ENCODE measurements around the gene DNAJB11. TPM values are rescaled to one million over a fixed set of nuclear protein-coding genes. Genes with fewer than 3 reads are reported as not detected.

DNAJB11 gene
- total RNA-seq, 4 donors from 2014 or later = 19.5 to 40.0 (median 33.5) TPM

DNA sequence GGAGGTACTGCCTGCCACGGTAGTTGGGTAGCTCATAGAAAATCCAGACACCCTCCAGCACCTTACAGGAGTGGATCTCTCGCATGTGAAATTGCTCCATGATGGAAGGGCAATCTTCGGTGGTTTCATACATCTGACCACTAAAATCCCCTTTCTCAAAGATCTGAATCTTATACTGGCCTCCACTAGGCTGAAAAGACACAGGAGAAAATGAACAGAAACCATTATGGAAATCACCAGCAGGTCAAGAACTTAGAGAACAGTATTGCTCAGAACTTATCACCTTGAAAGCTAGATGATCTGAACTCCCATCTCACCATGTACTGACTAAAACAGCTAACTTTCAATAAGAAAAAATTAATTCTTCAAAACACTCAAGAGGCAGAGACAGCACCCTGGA is 31.7 kb upstream of the DNAJB11 start:
- ATAC-seq = no peak

DNA sequence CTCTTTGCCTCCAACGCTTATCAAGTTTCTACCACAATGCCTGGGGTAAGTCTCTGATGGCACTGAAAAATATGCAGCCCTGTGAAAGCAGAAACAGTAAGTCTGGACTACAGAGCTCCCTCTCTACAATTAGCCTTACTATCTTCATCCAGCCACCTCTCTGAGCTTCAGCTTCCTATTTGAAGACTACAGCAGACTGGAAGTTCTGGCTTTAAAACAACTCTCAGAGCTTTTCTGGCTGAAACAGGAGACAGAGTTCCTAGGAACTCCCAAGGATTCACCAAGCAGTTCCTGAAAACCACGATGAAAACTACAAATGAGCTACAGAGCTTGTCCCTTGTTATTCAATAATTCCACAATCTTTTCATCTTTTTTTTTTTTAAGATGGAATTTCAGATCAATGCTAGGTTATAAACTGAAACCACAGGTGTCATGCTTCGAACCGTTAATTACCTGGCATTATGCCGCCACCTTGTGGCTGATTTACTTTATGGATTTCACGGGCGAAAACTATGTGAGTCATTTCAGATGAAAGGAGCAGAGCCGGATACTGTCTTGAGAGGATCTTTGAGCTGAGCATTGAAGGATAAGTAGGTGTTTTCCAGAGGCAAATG is 30.2 kb upstream of the DNAJB11 start:
- WGBS, 2 donors (ENCODE audit: low coverage in 1 of 2) = 7 to 12% methylated on average over 7 to 8 of the region's 8 CpGs
- peak; percentile 9 for TF ChIP-seq POLR2AphosphoS5 (IDR thresholded peaks at IDR 0.05)
- TF ChIP-seq, protein P1, sequence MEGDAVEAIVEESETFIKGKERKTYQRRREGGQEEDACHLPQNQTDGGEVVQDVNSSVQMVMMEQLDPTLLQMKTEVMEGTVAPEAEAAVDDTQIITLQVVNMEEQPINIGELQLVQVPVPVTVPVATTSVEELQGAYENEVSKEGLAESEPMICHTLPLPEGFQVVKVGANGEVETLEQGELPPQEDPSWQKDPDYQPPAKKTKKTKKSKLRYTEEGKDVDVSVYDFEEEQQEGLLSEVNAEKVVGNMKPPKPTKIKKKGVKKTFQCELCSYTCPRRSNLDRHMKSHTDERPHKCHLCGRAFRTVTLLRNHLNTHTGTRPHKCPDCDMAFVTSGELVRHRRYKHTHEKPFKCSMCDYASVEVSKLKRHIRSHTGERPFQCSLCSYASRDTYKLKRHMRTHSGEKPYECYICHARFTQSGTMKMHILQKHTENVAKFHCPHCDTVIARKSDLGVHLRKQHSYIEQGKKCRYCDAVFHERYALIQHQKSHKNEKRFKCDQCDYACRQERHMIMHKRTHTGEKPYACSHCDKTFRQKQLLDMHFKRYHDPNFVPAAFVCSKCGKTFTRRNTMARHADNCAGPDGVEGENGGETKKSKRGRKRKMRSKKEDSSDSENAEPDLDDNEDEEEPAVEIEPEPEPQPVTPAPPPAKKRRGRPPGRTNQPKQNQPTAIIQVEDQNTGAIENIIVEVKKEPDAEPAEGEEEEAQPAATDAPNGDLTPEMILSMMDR (IDR thresholded peaks at IDR 0.05) = peak; percentile 69 to 85 (median 80)
- no peak for TF ChIP-seq POLR2A (IDR thresholded peaks at IDR 0.05)
- Histone ChIP-seq H3K27ac (peak overlapping the region in 2 of 4 donors; percentile 32 to 37), H3K4me1 (peaks cover 0 to 21% (median 3%) of the 10 kb centered on the region in 3 donors), H3K4me3 (peak overlapping the region; percentile 18 to 19), H3K9me3 (no peaks in the 10 kb centered on the region), H3K36me3 (peaks cover 0 to 21% of the 10 kb centered on the region in 2 donors), H3K27me3 (no peaks in the 10 kb centered on the region)
- peak; percentile 61 for ATAC-seq

More for the DNA sequence above, 31.7 kb upstream of the DNAJB11 start:
- peaks cover 0 to 21% (median 3%) of the 10 kb centered on the region in 3 donors for H3K4me1 ChIP-seq
- peaks cover 0 to 13% of the 10 kb centered on the region in 2 donors for H3K36me3 ChIP-seq
- TF ChIP-seq, protein P1 (IDR thresholded peaks at IDR 0.05) = no peak
- TF ChIP-seq POLR2AphosphoS5 (IDR thresholded peaks at IDR 0.05) = no peak
- TF ChIP-seq POLR2A (IDR thresholded peaks at IDR 0.05) = no peak
- no peak for TF ChIP-seq EP300 (IDR thresholded peaks at IDR 0.05)
- H3K9me3 ChIP-seq = no peaks in the 10 kb centered on the region
- H3K27me3 ChIP-seq = no peaks in the 10 kb centered on the region
- 100% methylated on average over 1 to 2 of the region's 3 CpGs for WGBS, 2 donors (ENCODE audit: low coverage in 1 of 2)
- no peak overlapping the region for H3K27ac ChIP-seq
- no peak overlapping the region for H3K4me3 ChIP-seq

DNA sequence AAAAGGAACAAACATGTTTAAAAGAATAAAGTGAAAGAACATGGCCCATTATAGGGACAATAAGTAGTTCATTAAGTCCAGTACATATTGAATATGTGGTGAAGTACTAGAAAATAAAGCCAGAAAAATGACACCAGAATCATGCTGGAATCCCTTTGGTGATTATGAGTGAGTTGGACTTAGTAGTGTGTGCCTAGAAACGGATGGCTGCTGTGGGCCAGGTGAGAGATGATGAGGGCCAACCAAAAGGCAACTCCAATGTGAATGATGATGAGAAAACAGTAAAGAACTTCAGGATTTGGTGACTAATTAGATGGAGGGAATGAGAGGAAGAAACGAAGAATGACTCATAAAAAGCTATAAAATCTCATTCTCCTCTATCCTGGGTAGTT is 29.7 kb upstream of the DNAJB11 start:
- H3K27me3 ChIP-seq = no peaks in the 10 kb centered on the region
- peaks cover 0 to 21% of the 10 kb centered on the region in 2 donors for H3K36me3 ChIP-seq
- no peak for ATAC-seq
- no peak overlapping the region for H3K27ac ChIP-seq
- H3K4me3 ChIP-seq = no peak overlapping the region
- peaks cover 0 to 21% (median 3%) of the 10 kb centered on the region in 3 donors for H3K4me1 ChIP-seq
- 30 to 36% methylated on average over 2 of the region's 2 CpGs for WGBS, 2 donors (ENCODE audit: low coverage in 1 of 2)
- H3K9me3 ChIP-seq = no peaks in the 10 kb centered on the region
- TF ChIP-seq EP300 (IDR thresholded peaks at IDR 0.05) = no peak
- TF ChIP-seq, protein P1 (IDR thresholded peaks at IDR 0.05) = no peak
- no peak for TF ChIP-seq POLR2A (IDR thresholded peaks at IDR 0.05)

DNA sequence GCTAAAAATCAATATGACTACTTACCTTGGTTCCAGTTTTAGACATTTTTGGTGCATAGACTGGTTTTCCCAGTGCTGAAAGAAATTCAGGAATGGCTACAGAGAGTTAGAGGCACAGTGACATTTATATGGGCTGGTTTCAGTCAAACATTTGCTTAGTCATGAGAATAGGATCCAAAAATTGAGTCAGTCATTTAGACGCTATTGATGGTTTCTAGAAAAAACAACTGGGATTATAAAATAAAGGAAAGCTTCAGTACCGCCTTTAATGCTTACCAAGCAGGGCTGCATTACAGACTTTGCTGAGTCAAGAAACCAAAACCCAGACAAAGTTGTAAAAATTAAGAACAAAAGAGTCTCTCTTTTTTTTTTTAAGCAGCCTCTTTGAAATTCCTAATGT is 26.2 kb upstream of the DNAJB11 start, which contains the start of gene CRYGS:
Gene CRYGS, minus strand, starts transcription at position 100 of the 400 bp plus-strand sequence. Its CDS starts 54 bp downstream, at position 46.
- ATAC-seq = no peak
- H3K27ac ChIP-seq = no peak within 1 kb of the TSS
- 72 to 86% methylated on average over 2 of the region's 2 CpGs for WGBS, 2 donors (ENCODE audit: low coverage in 1 of 2)
- no peak for TF ChIP-seq EP300 (IDR thresholded peaks at IDR 0.05)
- TF ChIP-seq, protein P1 (IDR thresholded peaks at IDR 0.05) = no peak
- no peak for TF ChIP-seq POLR2A (IDR thresholded peaks at IDR 0.05)
- no peak for TF ChIP-seq POLR2AphosphoS5 (IDR thresholded peaks at IDR 0.05)
- peaks cover 0 to 12% (median 3%) of the 10 kb centered on the region in 3 donors for H3K4me1 ChIP-seq
- H3K27me3 ChIP-seq = no peaks in the 10 kb centered on the region
- peaks cover 0 to 47% of the 10 kb centered on the region in 2 donors for H3K36me3 ChIP-seq
- H3K9me3 ChIP-seq = no peaks in the 10 kb centered on the region
- no peak within 1 kb of the TSS for H3K4me3 ChIP-seq

DNA sequence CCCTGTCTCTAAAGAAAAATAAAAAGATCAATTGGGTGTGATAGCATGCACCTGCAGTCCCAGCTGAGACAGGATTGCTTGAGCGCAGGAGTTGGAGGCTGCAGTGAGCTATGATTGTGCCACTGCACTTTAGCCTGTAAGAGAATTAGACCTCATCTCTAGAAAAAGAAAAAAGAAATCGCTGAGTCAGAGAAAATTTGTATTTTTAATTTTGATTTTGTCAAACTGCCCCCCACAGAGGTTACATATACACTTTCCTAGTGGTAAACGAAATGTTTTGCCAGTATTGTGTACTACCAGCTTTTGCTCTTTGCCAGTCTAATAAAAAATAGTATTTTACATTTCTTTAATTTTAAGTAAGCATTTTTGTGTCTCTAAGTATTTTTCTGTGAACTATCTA is 21.0 kb upstream of the DNAJB11 start:
- Histone ChIP-seq H3K9me3 (no peaks in the 10 kb centered on the region), H3K36me3 (peaks cover 0 to 85% of the 10 kb centered on the region in 2 donors), H3K4me3 (no peak overlapping the region), H3K27me3 (no peaks in the 10 kb centered on the region), H3K4me1 (no peaks in the 10 kb centered on the region), H3K27ac (no peak overlapping the region)
- ATAC-seq = no peak
- 93 to 100% methylated on average over 3 of the region's 3 CpGs for WGBS, 2 donors (ENCODE audit: low coverage in 1 of 2)
- TF ChIP-seq, protein P1 (IDR thresholded peaks at IDR 0.05) = no peak
- no peak for TF ChIP-seq EP300 (IDR thresholded peaks at IDR 0.05)
- no peak for TF ChIP-seq POLR2AphosphoS5 (IDR thresholded peaks at IDR 0.05)
- TF ChIP-seq POLR2A (IDR thresholded peaks at IDR 0.05) = no peak
